ENCODE results near the gene GDAP2. TPM values are rescaled to one million over a fixed set of nuclear protein-coding genes. Genes with fewer than 3 reads are reported as not detected.

Gene GDAP2
- total RNA-seq, 1 donor from 2014 or later, result 25.3 TPM

DNA sequence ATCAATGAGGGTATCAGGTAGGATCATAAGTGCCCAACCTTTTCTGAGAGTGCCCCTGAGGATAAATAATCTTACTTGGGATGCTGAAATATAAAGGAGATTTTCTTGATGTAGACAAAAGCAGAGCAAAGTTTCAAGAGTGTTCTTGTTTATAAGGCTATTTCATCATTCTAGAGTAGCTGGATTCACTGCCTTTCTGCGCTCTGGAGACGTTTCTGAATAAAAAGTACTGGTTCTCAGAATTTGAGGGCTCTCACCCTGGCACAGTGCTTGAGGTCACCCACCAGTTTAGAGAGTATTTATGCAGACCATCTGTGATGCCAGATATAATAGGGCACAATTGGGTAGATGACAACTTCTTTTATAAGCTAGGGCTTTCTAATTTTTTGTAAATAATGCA, 103.3 kb downstream of the GDAP2 start:
- intact Hi-C loops (cut with micrococcal nuclease), result no loop called here
- H3K27ac Mint-ChIP-seq, result no peak overlapping the region
- H3K9me3 Mint-ChIP-seq, result no peaks in the 10 kb centered on the region
- peaks cover 3% of the 10 kb centered on the region for H3K4me1 Mint-ChIP-seq (ENCODE audit: low read depth)
- H3K36me3 Mint-ChIP-seq (ENCODE audit: low read depth), result no peaks in the 10 kb centered on the region
- no peak overlapping the region for H3K4me3 Mint-ChIP-seq (ENCODE audit: low read depth)
- H3K27me3 Mint-ChIP-seq (ENCODE audit: low read depth), result peaks cover 2% of the 10 kb centered on the region
- DNase-seq (ENCODE audit: low spot score), result no peak

DNA sequence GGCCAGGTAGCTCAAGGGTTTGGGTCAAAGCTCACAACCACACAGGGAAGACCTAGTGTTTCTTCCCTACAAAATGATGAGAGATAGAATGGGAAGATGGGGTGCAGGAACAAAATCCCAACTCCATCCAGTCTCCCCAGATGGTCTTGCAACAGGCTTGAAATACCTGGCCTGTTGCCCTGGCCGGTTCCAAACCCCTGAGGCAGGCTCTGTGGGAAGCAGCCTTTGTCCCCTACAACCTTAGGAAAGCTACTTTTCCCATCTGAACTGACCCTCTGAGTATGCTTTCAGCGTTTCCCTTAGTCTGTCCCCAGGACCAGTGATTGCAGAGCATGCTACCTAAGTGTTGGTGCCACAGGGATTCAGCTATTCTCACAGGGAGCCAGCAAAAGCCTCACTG, 104.0 kb downstream of the GDAP2 start:
- no peak for DNase-seq (ENCODE audit: low spot score)
- Mint-ChIP-seq H3K9me3 (no peaks in the 10 kb centered on the region), H3K4me1 (ENCODE audit: low read depth) (peaks cover 3% of the 10 kb centered on the region), H3K27ac (no peak overlapping the region), H3K27me3 (ENCODE audit: low read depth) (peaks cover 2% of the 10 kb centered on the region), H3K4me3 (ENCODE audit: low read depth) (no peak overlapping the region), H3K36me3 (ENCODE audit: low read depth) (no peaks in the 10 kb centered on the region)
- intact Hi-C loops (cut with micrococcal nuclease), result no loop called here

DNA sequence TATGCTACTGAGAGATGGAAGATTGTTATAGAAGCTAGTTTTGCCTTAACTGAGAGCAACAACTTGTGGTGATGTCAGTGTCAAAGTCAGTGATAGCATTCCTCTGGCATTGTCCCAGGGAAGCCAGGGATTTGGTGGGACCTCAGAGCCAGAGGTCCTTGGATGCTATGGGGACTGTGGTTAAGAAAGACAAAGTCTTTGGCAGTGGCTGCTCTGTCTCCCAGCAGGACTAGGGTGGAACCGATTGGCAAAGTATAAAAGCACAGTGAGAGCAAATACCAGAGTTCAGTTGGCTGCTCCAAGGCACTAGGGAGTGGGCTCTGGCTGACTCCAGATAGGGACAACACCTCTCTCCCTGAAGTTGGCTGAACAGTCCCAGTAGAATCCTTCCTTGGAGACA, 104.8 kb downstream of the GDAP2 start:
- H3K9me3 Mint-ChIP-seq, result no peaks in the 10 kb centered on the region
- intact Hi-C loops (cut with micrococcal nuclease), result no loop called here
- H3K27ac Mint-ChIP-seq, result no peak overlapping the region
- no peak overlapping the region for H3K4me3 Mint-ChIP-seq (ENCODE audit: low read depth)
- DNase-seq (ENCODE audit: low spot score), result no peak
- no peaks in the 10 kb centered on the region for H3K36me3 Mint-ChIP-seq (ENCODE audit: low read depth)
- H3K27me3 Mint-ChIP-seq (ENCODE audit: low read depth), result peaks cover 2% of the 10 kb centered on the region
- peaks cover 3% of the 10 kb centered on the region for H3K4me1 Mint-ChIP-seq (ENCODE audit: low read depth)

DNA sequence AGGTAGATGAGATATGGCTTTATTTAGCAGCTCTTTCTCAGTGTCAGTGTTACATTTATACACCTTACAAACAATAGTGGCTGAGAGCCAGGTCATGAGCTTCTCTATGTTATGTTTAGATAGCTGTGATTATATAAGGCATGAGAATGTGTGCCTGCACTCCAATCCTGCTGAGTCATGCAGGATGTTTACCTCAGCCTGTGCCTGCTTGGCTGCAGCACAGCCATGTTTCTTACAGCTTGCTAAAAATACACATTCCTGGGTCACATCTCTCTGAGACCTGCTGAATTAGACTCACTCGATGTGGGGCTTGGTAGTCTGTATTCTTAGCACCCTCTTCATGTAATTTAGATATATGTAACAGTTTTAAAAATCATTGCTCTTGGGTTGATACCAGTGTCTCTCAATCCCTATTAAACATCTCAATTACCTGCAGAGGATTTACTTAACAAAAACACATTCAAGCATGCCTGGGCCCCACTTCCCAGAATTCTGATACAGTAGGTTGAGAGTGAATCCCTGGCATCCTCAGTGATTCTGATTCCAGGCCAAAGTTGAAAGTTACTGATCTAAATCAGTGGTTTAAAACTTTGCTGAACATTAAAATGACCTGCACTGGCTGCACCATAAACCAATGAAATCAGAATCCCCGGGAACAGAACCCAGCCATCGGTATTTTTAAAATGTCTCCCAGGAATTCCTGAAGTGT, 107.5 kb downstream of the GDAP2 start:
- H3K27ac Mint-ChIP-seq, result no peak overlapping the region
- H3K9me3 Mint-ChIP-seq, result no peaks in the 10 kb centered on the region

DNA sequence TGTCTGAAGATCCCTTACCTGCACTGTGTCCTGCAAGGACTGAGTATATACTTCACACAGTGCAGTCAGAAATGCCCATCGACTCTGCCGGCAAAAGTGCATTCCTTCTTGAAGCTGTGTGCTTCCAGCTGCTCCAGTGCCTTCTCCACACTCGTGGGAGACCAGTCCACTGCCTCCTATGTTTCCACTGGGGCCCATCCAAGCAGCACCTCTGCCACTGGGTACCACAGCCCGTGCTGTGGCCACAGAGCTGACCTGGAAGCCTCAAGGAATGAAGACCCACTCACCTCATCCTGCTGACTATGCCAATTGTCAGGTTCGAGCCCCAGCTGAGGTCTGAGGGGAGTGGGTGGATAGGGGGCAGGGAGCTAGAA, 108.1 kb downstream of the GDAP2 start:
- no peak for DNase-seq (ENCODE audit: low spot score)
- Mint-ChIP-seq H3K4me1 (ENCODE audit: low read depth) (no peaks in the 10 kb centered on the region), H3K27ac (no peak overlapping the region), H3K4me3 (ENCODE audit: low read depth) (no peak overlapping the region), H3K36me3 (ENCODE audit: low read depth) (no peaks in the 10 kb centered on the region), H3K27me3 (ENCODE audit: low read depth) (peaks cover 2% of the 10 kb centered on the region), H3K9me3 (no peaks in the 10 kb centered on the region)
- intact Hi-C loops (cut with micrococcal nuclease), result no loop called here

More for the DNA sequence above, 107.5 kb downstream of the GDAP2 start:
- no peak overlapping the region for H3K4me3 Mint-ChIP-seq (ENCODE audit: low read depth)
- DNase-seq (ENCODE audit: low spot score), result no peak
- intact Hi-C loops (cut with micrococcal nuclease), result no loop called here
- no peaks in the 10 kb centered on the region for H3K36me3 Mint-ChIP-seq (ENCODE audit: low read depth)
- H3K4me1 Mint-ChIP-seq (ENCODE audit: low read depth), result peaks cover 3% of the 10 kb centered on the region
- H3K27me3 Mint-ChIP-seq (ENCODE audit: low read depth), result peaks cover 2% of the 10 kb centered on the region

DNA sequence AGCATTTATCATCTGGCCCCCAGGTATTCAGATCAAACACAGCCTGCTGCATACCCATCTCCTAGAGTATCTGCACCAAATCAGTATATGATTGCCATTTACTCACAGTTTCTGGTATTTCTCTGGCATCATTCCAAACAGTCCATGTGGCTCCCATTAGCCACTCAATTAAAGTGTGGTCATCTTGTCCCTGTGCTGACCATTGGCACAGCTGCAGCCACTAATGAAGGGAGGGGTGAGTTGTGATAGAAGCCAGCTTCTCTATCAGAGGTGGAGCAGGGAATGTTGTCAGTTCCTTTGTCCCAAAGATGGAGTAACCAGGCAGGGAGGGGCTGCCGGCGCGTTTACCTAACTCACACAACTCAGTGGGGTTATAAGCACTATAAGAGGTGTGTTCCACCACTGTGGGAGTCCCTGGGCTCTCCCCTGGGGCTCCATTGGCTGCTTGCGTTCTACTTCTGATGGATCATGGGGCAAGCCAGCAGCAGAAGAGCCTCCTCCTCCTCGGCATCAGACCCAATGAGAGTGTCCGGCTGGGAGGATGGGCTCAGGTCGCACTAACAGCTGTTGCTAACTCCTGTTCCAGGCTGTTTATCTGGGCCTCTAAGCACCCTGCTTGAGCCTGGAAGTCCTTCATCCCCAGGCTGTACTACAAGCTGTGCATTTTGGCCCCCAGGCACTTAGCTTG, 108.6 kb downstream of the GDAP2 start:
- no peaks in the 10 kb centered on the region for H3K9me3 Mint-ChIP-seq
- H3K27me3 Mint-ChIP-seq (ENCODE audit: low read depth), result peaks cover 2% of the 10 kb centered on the region

DNA sequence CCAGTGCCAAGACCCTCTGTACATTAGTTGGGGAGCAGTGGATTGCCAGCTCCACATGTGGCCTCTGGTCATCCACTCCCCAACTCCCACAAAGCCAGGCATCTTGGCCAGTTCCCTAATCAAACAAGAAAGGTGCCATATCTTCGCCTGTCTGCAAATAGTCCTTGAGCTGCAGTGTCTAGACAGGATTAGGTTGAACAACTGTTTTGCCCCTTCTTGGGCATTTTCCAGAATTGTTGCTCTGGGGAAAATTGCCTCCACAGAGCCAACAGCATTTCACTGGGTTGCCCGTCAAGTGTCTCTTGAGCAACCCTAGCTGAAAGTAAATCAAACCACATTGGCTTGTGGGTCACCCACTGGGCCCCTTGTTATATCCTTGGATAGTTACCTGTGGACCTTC, 109.3 kb downstream of the GDAP2 start:
- H3K27ac Mint-ChIP-seq, result no peak overlapping the region
- no peaks in the 10 kb centered on the region for H3K9me3 Mint-ChIP-seq
- no peak for DNase-seq (ENCODE audit: low spot score)
- H3K36me3 Mint-ChIP-seq (ENCODE audit: low read depth), result no peaks in the 10 kb centered on the region
- H3K4me1 Mint-ChIP-seq (ENCODE audit: low read depth), result no peaks in the 10 kb centered on the region
- intact Hi-C loops (cut with micrococcal nuclease), result no loop called here
- H3K27me3 Mint-ChIP-seq (ENCODE audit: low read depth), result peaks cover 2% of the 10 kb centered on the region
- no peak overlapping the region for H3K4me3 Mint-ChIP-seq (ENCODE audit: low read depth)

More for the DNA sequence above, 108.6 kb downstream of the GDAP2 start:
- Mint-ChIP-seq H3K4me3 (ENCODE audit: low read depth) (no peak overlapping the region), H3K4me1 (ENCODE audit: low read depth) (no peaks in the 10 kb centered on the region), H3K27ac (no peak overlapping the region), H3K36me3 (ENCODE audit: low read depth) (no peaks in the 10 kb centered on the region)
- intact Hi-C loops (cut with micrococcal nuclease), result no loop called here
- no peak for DNase-seq (ENCODE audit: low spot score)

DNA sequence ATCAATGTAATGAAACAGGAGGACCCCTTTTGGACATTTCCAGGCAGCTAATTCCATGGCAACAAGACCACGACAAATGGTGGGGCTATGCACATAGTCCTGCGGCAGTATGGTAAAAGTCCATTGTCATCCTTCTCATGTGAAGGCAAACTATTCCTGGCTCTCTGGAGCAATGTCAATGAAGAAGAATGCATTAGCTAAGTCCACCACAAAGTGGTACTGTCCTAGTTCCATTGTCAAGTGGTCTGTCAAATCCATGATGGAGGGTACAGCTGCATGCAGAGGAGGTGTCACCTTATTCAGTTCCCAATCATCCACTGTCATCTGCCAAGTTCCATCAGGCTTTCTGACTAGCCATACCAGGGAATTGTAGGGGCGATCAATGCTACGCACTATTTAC, 110.1 kb downstream of the GDAP2 start:
- intact Hi-C loops (cut with micrococcal nuclease), result no loop called here
- no peak overlapping the region for H3K4me3 Mint-ChIP-seq (ENCODE audit: low read depth)
- no peaks in the 10 kb centered on the region for H3K36me3 Mint-ChIP-seq (ENCODE audit: low read depth)
- no peaks in the 10 kb centered on the region for H3K4me1 Mint-ChIP-seq (ENCODE audit: low read depth)
- H3K9me3 Mint-ChIP-seq, result no peaks in the 10 kb centered on the region
- no peak for DNase-seq (ENCODE audit: low spot score)
- H3K27ac Mint-ChIP-seq, result no peak overlapping the region
- H3K27me3 Mint-ChIP-seq (ENCODE audit: low read depth), result peaks cover 2% of the 10 kb centered on the region

DNA sequence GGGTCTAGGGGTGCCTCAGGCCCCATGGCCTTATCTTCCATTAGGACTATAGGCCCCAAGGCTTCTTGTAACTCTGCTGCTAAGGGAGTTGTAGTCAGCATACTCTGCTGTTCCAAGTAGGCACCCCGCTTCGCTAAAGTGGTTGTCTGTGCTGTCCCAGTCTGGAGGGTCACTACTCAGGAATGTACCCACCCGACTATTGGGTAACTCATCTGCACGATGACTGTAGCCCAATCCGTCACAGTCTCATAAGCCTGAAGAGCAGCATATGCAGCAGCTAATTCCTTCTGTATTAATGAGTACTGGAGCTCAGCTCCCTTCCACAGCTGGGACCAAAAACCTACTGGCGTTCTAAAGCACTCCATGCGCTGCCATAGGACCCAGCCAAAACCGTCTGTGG, 111.0 kb downstream of the GDAP2 start:
- Mint-ChIP-seq H3K4me3 (ENCODE audit: low read depth) (no peak overlapping the region), H3K4me1 (ENCODE audit: low read depth) (no peaks in the 10 kb centered on the region)
- intact Hi-C loops (cut with micrococcal nuclease), result no loop called here

DNA sequence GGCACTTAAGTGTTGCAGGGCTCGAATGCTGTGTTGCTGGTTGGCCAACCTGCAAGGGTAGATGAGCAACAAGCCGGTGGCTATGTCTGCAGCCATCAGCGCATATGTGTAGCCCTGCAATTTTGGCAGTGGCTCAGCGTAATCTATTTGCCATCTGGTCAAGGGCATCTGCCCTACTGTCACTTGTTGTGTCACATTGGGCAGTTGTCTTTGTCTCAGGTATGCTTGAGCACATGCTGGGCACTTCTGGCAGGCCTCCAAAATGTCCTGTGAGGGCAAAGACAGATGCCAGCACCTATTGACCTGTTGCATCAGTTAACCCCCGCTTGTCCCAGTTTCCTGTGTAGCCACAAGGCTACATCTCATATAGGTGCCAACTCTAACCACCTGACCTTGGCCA, 111.8 kb downstream of the GDAP2 start:
- intact Hi-C loops (cut with micrococcal nuclease), result no loop called here
- Mint-ChIP-seq H3K4me3 (ENCODE audit: low read depth) (no peak overlapping the region), H3K27ac (no peak overlapping the region), H3K4me1 (ENCODE audit: low read depth) (no peaks in the 10 kb centered on the region), H3K36me3 (ENCODE audit: low read depth) (no peaks in the 10 kb centered on the region), H3K27me3 (ENCODE audit: low read depth) (no peaks in the 10 kb centered on the region), H3K9me3 (no peaks in the 10 kb centered on the region)
- DNase-seq (ENCODE audit: low spot score), result no peak

More for the DNA sequence above, 111.0 kb downstream of the GDAP2 start:
- H3K27ac Mint-ChIP-seq, result no peak overlapping the region
- no peaks in the 10 kb centered on the region for H3K9me3 Mint-ChIP-seq
- no peaks in the 10 kb centered on the region for H3K36me3 Mint-ChIP-seq (ENCODE audit: low read depth)
- H3K27me3 Mint-ChIP-seq (ENCODE audit: low read depth), result peaks cover 2% of the 10 kb centered on the region
- no peak for DNase-seq (ENCODE audit: low spot score)

DNA sequence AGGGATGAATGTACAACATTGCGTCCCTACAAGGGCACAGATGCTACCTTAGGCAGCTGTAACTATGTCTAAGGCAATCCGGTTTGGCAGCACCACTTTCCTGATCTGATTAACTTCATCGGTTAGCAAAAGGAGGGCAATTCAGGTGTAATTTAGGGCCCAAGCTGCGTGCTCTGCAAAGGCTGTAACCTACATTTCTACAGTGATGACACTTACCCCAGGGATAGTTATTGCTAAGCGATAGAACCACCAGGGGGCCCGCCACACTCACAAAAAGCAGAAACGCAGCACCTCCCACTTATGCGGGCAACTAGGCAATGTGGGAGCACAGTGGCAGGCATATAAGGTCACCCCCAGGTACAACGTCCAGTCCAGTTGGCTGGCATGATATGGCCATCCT, 113.5 kb downstream of the GDAP2 start:
- H3K36me3 Mint-ChIP-seq (ENCODE audit: low read depth), result no peaks in the 10 kb centered on the region
- intact Hi-C loops (cut with micrococcal nuclease), result no loop called here
- no peak overlapping the region for H3K4me3 Mint-ChIP-seq (ENCODE audit: low read depth)
- peaks cover under 1% of the 10 kb centered on the region for H3K4me1 Mint-ChIP-seq (ENCODE audit: low read depth)
- DNase-seq (ENCODE audit: low spot score), result no peak
- no peaks in the 10 kb centered on the region for H3K27me3 Mint-ChIP-seq (ENCODE audit: low read depth)
- H3K9me3 Mint-ChIP-seq, result no peaks in the 10 kb centered on the region
- no peak overlapping the region for H3K27ac Mint-ChIP-seq

DNA sequence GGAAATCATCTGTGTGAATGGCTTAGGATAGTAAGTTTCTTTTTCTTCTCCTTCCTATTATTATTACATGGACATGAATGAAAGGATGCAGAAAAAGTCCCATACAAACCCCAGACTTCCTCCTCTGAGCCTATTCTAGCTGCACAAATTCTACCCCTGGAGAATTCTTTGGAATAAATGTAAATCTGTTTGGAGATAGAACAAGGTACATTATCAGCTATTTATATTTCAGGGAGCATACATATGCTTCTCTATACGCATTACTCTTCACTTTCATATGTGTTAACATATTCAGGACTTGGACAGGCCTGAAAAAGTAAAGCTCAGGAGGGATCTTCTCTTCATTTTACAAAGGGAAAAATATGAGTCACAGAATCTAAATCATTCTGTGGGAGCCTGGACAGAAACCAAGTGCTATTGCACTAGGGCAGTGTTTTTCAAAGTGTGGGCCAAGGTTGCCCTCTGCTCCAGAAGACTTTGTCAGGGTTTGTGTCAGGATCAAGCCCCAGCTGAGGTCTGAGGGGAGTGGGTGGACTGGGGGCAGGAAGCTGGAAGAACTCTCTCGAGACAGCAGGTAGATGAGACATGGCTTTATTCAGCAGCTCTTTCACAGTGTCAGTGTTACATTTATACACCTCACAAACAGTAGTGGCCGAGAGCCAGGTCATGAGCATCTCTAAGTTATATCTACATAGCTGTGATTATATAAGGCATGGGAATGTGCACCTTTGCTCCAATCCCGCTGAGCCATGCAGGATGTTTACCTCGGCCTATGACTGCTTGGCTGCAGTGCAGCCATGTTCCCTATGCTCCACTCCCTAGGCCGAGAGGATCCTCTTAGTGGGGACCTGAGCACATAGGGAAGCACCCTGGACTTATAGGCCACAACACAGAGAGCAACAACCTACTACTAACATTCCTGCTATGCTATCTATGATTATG, 114.3 kb downstream of the GDAP2 start:
- Mint-ChIP-seq H3K9me3 (no peaks in the 10 kb centered on the region), H3K27me3 (ENCODE audit: low read depth) (no peaks in the 10 kb centered on the region), H3K27ac (no peak overlapping the region), H3K4me3 (ENCODE audit: low read depth) (no peak overlapping the region), H3K4me1 (ENCODE audit: low read depth) (peaks cover 5% of the 10 kb centered on the region), H3K36me3 (ENCODE audit: low read depth) (no peaks in the 10 kb centered on the region)
- intact Hi-C loops (cut with micrococcal nuclease), result no loop called here
- no peak for DNase-seq (ENCODE audit: low spot score)
